Lung microvascular endothelial cell (primary cell): Measurements from ENCODE around the gene ISCU. TPM values are rescaled to one million over a fixed set of nuclear protein-coding genes. Genes with fewer than 3 reads are reported as not detected.

Source experiments
- DNase-seq, 2 donors: peaks; one replicate each; pipeline versions ENCODE4 v3.0.0 to v3.0.0-alpha.2; 2010; ENCODE audit warnings: low read depth in 2 of 2
- total RNA-seq: library from RNA; depleted of rRNA; stranded (reverse); fragments of >200 nt; gene quantifications from 2 replicates; pipeline ENCODE4 v1.2.1, GENCODE V29; 2014

The ISCU gene
- total RNA-seq, 1 donor from 2014 or later: 77.0 TPM

DNA sequence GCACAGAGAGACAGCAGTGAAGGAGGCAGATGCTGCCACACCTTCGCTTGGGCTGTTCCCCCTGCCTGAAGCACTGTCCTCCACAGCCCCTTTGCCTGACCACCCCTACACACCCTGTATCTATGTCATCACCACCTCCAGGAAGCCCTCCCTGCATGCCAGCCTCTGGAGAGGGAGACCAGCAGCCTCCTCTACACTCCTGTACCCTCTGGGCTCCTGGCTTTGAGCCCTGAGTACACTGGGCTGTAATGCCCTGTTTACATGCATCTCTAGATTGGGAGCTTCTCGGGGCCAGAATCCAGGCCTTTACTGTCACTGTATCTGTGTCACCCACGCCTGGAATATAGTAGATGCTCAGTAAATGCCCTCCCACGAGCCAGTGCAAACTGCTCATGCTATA lies 41.3 kb downstream of the ISCU start:
- no peak for DNase-seq

DNA sequence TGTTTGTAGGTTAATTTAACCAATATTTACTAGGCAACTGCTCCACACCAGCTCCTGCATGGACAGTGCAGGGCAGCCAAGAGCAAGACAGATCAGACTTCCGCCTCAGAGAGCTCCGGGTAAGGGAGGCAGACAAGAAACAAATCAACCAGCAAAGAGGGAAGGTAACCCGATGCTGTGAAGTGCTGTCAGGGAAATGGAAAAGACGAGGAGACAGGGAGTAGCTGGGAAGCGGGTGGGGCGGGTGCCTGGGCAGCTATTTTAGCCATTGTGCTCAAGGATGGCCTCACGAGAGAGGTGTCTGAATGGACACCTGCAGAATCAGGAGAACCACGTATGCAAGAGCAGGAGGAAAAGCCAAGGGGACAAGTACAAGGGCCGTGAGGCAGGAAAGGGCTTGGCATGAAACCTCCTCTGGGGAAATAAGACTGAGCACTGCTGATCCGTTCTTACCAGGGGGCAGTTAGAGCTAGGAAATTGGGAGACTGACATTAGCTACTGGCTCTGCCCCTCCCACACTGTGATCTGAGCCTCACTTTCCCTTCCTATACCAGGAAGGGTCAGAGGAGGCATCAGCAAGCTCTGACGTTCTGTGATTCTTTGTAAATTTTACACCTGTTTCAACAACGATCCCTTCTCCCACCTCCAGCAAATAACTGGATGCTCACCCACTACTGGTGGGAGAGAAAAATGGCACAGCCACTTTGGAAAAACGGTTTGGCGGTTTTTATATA lies 42.0 kb downstream of the ISCU start:
- DNase-seq: no peak

DNA sequence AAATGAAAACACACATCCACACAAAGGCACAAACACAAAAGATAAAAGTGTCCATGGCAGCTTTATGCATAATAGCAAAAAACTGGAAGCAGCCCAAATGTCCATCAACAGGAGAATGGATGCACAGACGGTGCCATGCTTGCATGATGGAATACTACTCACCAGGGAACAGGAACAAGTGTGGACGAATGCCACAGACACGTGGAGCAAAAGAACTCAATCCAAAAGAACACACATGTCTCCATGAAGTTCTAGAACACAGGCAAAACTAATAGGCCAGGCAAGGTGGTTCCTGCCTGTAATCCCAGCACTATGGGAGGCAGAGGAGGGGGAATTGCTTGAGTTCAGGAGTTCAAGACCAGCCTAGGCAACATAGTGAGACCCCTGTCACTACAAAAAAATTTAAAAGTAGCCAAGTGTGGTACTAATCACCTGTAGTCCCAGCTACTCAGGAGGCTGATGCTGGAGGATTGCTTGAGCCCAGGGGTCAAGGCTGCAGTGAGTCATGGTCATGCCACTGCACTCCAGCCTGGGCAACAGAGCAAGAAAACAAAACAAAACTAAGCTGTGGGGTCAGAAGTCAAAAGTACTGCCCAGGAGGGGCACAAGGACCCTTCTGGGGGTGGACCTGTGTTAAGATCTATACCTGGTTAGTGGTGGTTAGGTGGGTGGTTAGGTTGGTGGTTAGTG lies 42.7 kb downstream of the ISCU start:
- peak; percentile 11 to 22 for DNase-seq

DNA sequence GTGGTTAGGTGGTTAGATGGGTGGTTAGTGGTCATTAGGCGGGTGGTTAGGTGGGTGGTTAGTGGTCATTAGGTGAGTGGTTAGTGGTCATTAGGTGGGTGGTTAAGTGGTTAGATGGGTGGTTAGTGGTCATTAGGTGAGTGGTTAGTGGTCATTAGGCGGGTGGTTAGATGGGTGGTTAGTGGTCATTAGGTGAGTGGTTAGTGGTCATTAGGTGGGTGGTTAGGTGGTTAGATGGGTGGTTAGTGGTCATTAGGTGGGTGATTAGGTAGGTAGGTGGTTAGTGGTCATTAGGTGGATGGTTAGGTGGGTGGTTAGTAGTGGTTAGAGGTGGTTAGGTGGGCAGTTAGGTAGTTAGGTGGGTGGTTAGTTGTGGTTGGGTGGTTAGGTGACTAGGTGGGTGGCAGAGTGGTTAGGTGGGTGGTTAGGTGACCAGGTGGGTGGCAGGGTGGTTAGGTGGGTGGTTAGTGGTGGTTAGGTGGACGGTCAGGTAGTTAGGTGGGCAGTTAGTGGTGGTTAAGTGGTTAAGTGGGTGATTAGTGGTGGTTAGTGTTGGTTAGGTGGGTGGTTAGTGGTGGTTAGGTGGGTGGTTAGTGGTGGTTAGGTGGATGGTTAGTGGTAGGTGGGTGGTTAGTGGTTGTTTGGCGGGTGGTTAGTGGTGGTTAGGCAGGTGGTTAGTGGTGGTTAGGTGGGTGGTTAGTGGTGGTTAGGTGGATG lies 43.5 kb downstream of the ISCU start:
- DNase-seq: no peak

DNA sequence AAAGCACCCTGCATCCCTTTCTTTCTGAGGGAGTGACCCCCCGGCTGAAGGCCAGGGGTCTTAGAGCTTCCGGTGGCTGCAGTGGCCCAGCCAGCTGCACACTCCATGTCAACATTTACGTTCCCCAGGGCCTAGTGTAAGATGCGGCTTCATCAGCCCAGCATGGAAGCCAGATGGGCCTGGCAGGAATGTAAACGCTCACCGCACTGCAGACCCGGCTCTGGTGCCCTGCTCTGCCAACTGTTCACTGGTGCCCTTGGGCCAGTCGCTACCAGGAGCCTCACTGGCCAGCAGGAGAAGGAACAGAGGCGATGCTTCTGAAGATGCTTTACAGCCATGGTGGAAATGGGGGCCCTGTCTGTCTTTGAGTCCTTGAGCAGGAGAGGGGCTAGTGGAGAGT lies 44.1 kb downstream of the ISCU start:
- no peak for DNase-seq

DNA sequence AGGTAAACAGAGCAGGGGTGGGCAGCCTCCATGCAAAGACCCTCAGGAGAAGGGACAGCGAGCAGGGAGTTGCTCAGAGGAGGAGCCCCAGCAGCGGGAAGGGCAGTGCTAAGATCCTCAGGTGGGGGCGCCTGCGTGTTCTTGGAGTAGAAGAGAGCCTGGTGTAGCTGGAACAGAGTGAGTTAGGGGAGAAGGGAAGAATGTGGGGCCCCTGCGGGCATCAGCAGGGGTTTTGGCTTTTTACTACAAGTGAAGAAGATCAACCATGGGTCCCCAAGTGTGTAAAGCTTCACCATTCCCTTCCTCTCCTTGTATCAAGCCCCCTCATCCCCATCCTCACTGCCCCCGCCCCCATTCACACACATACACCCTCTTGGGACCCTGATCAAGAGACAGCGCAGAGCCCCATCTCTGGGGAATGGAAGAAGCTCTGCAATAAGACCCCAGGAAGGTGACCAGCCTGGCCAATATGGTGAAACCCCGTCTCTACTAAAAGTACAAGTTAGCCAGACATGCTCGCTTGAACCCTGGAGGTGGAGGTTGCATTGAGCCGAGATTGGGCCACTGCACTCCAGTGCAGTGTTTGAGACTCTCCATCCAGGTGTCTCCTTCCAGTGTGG lies 45.7 kb downstream of the ISCU start:
- no peak for DNase-seq

DNA sequence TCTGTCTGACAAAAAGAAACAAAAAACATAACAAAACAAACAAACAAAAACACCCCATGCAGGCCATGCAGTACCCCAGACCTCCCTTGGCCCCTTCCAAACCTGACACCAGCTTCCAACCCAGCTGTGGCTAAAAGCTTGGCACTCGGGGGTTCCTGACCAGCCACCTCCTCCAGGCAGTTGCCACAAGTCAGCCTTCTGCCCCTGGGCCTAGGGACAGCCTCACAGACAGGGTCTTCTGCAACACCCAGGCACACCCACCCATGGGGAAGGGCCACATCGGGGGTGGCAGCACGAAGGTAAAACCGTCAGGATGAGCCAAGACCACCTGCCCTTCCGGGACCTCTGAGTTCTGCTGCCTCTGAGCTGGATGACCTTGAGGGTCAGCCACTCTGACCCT lies 46.2 kb downstream of the ISCU start:
- no peak for DNase-seq

DNA sequence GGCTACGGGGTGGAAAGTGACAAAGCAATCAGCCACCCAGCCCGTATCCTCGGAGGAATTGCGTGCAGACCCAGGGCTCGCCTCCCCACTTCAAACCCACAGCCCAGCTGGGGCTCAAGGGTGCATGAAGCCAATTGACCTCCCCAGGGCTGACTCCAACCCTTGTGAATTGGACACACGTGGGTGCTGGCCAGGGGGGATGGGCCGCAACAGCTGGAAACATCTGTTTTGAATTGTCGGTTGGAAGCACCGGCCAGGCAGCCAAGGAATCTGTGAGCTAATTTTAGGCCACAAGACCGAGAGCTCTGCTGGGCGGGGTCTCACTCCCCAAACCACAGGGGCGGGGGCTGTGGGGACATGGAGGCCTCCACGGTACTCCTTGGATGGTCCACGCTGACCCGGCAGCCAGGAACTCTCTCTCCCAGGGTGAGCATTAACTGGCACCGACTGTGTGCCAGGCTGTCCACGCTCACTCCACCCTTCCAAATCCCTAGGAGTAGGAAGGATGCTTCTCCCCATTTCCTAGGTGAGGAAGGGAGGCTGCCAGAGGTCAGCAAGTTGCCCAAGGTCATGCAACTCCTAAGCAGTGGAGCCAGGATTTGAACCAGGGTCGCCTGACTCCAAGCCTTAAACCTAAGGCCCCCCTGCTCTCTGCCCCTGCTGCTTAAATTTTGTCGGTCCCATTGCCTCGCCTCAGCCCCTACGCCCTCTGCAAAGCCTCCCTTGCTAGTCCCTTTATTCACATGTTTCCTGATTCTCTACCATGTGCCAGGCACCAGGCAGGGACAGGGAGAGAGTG lies 47.3 kb downstream of the ISCU start:
- no peak for DNase-seq

DNA sequence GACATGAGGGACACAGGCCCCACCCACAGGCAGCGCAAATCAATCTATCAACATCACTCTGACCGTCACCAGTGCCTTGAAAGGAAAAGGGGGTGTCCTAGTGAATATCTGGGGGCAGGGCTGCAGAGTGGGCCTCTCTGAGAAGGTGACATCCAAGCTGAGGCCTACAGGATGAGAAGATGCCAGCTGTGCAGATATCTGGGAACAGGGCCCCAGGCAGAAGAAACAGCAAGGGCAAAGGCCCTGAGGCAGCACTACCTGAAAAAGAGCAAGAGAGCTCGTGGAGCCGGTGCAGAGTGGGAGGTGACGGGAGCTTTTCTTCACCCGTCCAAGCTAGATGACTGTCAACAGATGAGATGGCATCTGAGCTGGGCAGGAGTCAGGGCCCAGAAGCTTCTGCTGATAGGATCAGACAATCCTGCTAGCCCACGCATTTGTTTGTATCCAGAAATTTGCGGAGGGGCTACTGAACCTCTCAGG lies 48.0 kb downstream of the ISCU start:
- no peak for DNase-seq

DNA sequence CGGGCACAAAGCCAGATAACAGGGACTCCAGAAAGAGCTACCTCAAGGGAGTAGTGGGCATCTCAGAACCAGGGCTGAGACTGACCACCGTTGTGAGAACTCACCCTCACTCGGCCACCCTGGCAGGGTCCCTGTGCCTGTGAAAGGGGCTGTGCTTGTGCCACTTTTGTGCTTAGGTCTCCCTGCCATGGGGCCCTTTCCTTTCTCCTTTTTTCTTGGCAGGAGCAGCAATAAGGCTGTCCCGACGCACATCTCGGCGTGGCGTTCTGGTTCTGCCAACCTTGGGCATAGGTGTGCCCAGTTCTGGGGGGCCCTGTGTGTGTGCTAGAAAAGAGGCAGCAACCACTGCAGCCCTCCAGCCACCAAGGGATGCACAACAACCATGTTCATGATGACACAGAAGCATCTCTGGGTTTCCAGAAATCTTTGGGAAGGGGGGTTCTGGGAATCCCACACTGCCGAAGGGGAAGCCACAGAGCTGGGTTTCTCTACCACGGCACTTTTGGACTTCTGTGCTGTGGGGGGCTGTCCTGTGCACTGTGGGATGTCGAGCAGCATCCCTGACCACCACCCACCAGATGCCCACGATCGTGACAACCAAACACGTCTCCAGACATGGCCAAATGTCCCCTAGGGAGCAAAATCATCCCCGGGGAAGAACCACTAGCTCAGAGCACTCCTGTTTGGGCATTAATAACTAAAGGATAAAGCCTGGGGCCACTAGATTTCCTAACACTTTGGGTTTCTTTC lies 48.6 kb downstream of the ISCU start:
- no peak for DNase-seq

DNA sequence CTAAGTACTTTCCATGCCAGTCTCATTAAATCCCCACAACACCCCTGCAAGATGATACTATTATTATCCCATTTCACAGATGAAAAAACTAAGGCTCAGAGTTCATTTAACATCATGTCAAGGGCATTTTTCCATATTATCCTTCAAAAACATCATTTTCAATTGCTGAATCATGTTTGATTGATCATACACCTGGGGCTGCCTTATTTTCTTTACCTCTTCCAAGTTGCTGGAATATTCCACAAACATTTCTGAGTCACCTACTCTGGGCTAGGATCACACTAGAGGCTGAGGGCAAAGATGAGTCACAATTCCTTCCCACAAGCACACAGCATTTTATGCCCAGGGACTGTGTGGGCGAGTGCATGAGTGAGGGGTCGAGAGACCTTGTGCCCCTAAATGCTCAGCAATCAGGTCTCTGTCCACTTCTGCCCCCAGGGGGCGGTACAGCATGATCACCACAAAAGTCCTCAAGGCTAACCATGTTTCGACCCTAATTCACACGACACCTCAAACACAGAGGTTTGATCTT lies 49.6 kb downstream of the ISCU start:
- peak; percentile 60 to 68 for DNase-seq

DNA sequence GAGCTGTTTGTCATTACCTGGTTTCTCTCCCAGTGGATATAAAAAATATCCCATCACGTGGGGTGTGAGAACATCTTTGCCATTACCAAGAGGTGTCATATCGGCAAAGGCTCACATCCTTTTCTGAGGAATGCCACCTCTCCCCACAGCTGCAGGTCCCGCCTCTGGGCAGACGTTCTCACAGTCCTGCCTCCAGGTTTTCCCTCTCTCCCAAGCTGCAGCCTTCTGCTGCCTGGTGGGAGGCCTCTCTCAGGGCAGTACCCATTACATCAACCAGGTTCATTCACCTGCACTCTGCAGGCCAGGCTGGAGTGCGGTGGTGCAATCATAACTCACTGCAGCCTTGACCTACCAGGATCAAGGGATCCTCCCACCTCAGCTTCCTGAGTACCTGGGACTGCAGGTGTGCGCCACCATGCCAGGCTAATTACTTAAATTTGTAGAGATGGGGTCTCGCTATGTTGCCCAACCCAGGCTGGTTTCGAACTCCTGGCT lies 50.4 kb downstream of the ISCU start:
- DNase-seq: no peak

DNA sequence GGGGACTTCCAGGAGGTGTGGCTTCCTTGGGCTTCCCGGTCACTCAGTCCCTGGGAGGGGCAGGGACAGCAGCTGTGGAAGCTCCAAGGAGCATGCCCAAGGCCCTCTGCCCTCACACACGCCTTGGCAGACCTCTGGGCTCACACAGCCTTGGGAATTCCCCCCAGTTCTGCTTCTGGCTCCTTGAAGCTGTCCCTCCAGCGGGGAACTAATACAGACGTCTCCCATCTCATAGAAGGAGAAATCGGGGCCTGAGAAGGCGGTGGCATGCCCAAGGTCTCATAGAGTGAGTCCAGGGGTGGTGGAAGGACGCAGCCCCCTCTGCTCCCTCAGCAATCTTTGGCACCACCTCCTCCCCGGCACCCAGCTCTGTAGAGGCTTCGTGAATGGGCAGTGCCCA lies 51.2 kb downstream of the ISCU start:
- DNase-seq: peak in 1 of 2 donors; percentile 28

DNA sequence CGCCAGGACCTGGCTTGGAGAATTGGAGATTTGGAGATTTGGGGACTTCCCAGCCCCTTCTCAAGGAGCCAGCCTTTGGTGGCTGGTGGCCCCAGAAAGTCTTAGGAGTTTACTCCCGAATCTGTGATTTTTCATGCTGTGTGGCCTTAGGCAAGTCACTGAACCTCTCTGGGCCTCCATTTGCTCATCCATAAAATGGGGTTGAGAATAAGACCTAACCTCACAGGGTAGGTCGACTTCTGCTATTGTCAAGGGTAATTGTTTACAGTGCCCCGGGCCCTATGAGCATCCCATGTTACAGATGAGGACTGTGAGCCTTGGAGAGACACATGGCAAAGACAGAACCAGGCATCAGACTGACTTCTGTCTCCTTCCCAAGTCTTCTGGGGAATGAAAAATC lies 51.6 kb downstream of the ISCU start:
- DNase-seq: no peak

DNA sequence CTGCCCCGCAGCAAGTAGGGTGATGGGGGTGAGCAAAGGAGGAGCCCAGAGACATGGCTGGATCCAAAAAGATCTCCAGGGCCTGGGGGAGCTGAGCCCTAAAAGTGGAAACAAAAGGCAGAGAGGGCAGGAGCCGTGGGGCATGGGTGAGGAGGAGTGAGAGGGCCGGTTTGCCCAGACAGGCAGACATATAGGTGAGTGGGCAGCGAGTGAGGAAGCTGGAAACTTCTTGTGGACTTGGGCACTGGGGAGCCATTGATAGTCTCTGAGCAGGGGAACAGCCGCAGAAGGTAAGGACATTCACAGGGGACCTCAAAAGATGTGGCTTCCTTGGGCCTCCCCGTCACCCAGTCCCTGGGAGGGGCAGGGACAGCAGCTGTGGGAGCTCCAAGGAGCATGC lies 52.2 kb downstream of the ISCU start:
- no peak for DNase-seq

DNA sequence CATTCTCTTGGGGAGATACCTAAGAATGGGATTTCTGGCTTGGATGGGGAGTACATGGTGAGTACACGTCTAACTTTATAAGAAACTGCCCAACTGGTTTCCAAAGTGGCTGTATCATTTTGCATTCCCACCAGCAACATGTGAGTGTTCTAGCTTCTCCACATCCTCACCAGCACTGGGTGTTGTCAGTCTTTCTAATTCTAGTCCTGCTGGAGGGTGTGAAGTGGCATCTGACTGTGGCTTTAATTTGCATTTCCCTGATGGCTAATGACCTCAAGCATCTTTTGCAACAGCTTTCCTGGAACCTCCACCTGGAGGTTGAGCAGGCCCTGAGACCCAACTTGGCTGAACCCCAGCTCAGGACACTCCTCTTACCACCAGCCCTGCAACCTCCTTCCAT lies 53.5 kb downstream of the ISCU start:
- no peak for DNase-seq

DNA sequence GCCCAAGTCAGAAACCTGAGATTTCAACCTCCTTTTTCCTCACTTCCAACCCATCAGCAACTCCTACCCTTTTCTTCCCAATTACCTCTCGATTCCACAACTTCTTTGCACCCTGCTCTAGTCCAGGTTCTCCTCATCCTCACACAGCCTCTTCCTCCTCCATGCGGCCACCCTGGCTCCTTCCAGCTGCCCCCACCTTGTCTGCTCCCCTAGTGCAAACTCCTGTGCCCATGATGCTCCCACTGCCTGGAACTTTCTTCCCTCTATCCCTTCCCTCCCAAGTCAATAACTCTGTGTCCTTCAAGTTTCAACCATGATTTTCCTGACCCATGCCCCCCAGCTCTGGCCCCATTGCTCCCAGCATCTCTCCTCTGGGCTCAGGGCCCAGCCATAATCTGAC lies 54.0 kb downstream of the ISCU start:
- no peak for DNase-seq

DNA sequence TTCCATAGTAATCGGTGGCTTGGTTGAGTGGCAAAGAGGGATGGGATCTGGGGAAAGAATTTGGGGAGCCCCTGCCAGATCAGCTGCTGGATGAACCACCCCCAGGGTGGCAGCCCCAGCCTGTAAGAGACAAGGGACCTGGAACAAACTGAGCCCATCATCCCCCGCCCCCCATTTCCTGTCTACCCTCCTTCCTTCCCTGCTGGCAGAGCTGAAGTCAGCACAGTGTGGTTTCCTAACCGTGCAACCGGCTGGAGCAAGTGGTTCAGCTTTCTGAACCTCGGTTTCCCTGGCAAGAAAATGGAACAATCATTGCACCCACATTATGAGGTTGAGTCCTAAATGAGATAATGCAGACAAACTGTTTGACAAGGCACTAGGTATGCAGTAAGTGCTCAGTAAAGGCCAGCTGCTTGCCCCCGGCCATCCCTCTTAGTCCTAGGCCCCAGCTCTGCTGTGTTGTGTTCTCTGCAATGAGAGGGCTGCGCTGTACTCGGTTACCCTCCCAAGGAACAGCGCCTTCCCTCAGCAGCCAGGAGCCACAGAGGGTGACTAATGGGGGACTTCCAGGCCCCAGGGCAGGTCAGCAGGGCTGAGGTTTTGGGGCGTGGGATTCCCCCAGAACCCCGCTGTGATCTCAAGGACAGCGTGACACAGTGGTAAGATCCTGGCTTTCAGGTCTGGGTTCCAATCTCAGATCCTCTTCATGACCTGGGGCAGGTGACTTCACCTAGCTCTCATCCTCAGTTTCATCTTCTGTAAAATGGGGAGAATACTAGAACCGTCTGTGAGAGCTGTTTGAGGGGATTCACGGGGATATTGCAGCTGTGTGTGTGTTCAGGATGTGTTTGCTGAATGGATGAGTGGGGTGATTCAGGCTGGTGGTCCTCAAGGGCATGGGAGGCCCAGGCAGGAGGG lies 54.8 kb downstream of the ISCU start:
- peak in 1 of 2 donors; percentile 20 for DNase-seq
